NB4 (cell line): ENCODE measurements around the gene CAB39.

Experiments used
- POLR2A ChIP-seq: IDR thresholded peaks from 2 replicates; pipeline ENCODE4 v1.6.1; 2011; ENCODE audit warnings: mild to moderate bottlenecking; ENCODE audit not compliant: insufficient read length; ENCODE audit errors: extremely low read depth
- TF ChIP-seq, protein P1 (sequence below): IDR thresholded peaks from one replicate; pipeline ENCODE4 v1.5.1; 2012; ENCODE audit warnings: low read depth, low read length
- TF ChIP-seq, protein P2 (sequence below): IDR thresholded peaks from 2 replicates; pipeline ENCODE4 v1.6.1; 2011; ENCODE audit warnings: low read depth, low read length

DNA sequence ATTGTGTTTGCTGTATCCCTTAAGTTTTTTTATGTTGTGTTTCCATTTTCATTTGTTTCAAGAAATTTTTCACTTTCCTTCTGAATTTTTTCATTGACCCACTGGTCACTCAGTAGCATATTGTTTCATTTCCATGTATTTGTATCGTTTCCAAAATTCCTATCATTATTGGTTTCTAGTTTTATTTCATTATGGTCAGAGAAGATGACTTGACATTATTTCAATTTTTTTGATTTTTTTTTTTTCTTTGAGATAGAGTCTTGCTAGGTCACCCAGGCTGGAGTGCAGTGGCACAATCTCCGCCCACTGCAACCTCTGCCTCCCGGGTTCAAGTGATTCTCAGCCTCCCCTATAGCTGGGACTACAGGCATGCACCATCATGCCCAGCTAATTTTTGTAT lies 11.3 kb upstream of the CAB39 start:
- TF ChIP-seq, protein P1, sequence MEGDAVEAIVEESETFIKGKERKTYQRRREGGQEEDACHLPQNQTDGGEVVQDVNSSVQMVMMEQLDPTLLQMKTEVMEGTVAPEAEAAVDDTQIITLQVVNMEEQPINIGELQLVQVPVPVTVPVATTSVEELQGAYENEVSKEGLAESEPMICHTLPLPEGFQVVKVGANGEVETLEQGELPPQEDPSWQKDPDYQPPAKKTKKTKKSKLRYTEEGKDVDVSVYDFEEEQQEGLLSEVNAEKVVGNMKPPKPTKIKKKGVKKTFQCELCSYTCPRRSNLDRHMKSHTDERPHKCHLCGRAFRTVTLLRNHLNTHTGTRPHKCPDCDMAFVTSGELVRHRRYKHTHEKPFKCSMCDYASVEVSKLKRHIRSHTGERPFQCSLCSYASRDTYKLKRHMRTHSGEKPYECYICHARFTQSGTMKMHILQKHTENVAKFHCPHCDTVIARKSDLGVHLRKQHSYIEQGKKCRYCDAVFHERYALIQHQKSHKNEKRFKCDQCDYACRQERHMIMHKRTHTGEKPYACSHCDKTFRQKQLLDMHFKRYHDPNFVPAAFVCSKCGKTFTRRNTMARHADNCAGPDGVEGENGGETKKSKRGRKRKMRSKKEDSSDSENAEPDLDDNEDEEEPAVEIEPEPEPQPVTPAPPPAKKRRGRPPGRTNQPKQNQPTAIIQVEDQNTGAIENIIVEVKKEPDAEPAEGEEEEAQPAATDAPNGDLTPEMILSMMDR: no peak
- TF ChIP-seq POLR2A: no peak
- TF ChIP-seq, protein P2, sequence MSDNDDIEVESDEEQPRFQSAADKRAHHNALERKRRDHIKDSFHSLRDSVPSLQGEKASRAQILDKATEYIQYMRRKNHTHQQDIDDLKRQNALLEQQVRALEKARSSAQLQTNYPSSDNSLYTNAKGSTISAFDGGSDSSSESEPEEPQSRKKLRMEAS: no peak
